Ascending aorta (tissue), 2 donors: ENCODE data around the gene MFRP. TPM values are rescaled to one million over a fixed set of nuclear protein-coding genes. Genes with fewer than 3 reads are reported as not detected.

Experiments used
- DNase-seq, 2 donors: peaks; one replicate each; pipeline ENCODE4 v3.0.0-alpha.2; 2019; ENCODE audit warnings: low spot score in 2 of 2
- H3K27ac ChIP-seq, 2 donors: fragments of 200-600 bp; sonication (generic); one replicate each; pipeline ENCODE4 v1.5.1; 2016 to 2017; ENCODE audit warnings: mild to moderate bottlenecking in 1 of 2
- H3K27me3 ChIP-seq: fragments of 200-600 bp; sonication (generic); one replicate; pipeline ENCODE4 v1.5.1; 2017
- H3K36me3 ChIP-seq, 2 donors: fragments of 200-600 bp; sonication (generic); one replicate each; pipeline ENCODE4 v1.5.1; 2016
- H3K4me1 ChIP-seq, 2 donors: fragments of 200-600 bp; sonication (generic); one replicate each; pipeline ENCODE4 v1.5.1; 2016 to 2017; ENCODE audit warnings: mild to moderate bottlenecking in 1 of 2
- H3K4me3 ChIP-seq, 2 donors: fragments of 200-600 bp; sonication (generic); one replicate each; pipeline ENCODE4 v1.5.1; 2016 to 2017; ENCODE audit warnings: mild to moderate bottlenecking in 1 of 2
- H3K9me3 ChIP-seq, 2 donors: fragments of 200-600 bp; sonication (generic); one replicate each; pipeline ENCODE4 v1.5.1; 2016
- intact Hi-C: fragments of 100-400 bp; cut with DNase I; formaldehyde crosslinking; loops from one replicate; pipeline ENCODE4 v1.15.1; 2023
- total RNA-seq: library from RNA; depleted of rRNA; stranded (reverse); fragments of >200 nt; gene quantifications from one replicate; pipeline ENCODE4 v1.1.0, GENCODE V29; 2016
- TF ChIP-seq, protein P1 (sequence below), 3 experiments: fragments of 200-600 bp in 2 of 3; fragments of 450-650 bp in 1 of 3; sonication (generic) in 2 of 3; IDR thresholded peaks; one replicate each; pipeline ENCODE4 v1.5.1; 2016 to 2019; ENCODE audit warnings: antibody characterized with exemption in 3 of 3, mild to moderate bottlenecking in 1 of 3, moderate library complexity in 1 of 3

The MFRP gene
- total RNA-seq, 1 donor from 2014 or later = not detected

DNA sequence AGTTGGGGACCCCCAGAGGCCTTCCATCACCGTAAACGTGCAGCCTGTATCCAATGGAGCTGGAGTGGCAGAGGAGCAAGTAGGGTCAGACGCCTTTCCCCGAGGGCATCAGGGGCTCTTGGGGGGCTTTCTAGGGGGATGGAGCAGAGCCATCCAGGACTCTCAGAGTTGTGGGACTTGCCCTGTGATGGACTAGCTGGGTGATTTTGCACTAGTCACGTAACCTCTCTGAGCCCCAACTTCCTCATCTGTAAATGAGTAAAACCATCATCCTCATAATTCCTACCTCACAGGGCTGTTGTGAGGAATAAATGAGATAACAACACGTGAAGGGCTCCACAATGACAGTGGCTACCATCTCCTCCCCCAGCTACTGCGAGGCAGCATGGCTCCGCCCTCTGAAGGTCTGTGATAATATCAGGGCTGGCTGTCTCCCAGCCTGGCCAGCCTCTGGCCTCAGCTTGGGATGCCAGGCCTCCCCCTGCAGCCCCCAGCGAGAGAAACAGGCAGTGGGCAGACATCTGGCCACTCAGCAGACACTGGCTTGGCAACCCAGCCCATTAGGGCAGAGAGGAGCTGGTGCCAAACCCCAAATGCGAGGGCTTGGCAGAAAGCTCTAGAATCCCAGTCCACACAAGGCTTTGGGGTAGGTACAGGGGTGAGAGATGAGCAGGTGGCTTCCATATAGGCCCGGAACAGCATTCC lies 28.3 kb upstream of the MFRP start:
- TF ChIP-seq, protein P1, sequence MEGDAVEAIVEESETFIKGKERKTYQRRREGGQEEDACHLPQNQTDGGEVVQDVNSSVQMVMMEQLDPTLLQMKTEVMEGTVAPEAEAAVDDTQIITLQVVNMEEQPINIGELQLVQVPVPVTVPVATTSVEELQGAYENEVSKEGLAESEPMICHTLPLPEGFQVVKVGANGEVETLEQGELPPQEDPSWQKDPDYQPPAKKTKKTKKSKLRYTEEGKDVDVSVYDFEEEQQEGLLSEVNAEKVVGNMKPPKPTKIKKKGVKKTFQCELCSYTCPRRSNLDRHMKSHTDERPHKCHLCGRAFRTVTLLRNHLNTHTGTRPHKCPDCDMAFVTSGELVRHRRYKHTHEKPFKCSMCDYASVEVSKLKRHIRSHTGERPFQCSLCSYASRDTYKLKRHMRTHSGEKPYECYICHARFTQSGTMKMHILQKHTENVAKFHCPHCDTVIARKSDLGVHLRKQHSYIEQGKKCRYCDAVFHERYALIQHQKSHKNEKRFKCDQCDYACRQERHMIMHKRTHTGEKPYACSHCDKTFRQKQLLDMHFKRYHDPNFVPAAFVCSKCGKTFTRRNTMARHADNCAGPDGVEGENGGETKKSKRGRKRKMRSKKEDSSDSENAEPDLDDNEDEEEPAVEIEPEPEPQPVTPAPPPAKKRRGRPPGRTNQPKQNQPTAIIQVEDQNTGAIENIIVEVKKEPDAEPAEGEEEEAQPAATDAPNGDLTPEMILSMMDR (IDR thresholded peaks at IDR 0.05) = no peak
- Histone ChIP-seq H3K4me3 (no peak overlapping the region), H3K4me1 (peaks cover 5 to 15% of the 10 kb centered on the region in 2 donors), H3K27me3 (no peaks in the 10 kb centered on the region), H3K9me3 (no peaks in the 10 kb centered on the region), H3K36me3 (no peaks in the 10 kb centered on the region), H3K27ac (peak overlapping the region in 1 of 2 donors; percentile 62)
- intact Hi-C loops = loop anchor here (1.0 kb wide), 1 partner anchor 18 kb away; no protein-coding TSS in a partner anchor
- DNase-seq = peak in 1 of 2 donors; percentile 54

DNA sequence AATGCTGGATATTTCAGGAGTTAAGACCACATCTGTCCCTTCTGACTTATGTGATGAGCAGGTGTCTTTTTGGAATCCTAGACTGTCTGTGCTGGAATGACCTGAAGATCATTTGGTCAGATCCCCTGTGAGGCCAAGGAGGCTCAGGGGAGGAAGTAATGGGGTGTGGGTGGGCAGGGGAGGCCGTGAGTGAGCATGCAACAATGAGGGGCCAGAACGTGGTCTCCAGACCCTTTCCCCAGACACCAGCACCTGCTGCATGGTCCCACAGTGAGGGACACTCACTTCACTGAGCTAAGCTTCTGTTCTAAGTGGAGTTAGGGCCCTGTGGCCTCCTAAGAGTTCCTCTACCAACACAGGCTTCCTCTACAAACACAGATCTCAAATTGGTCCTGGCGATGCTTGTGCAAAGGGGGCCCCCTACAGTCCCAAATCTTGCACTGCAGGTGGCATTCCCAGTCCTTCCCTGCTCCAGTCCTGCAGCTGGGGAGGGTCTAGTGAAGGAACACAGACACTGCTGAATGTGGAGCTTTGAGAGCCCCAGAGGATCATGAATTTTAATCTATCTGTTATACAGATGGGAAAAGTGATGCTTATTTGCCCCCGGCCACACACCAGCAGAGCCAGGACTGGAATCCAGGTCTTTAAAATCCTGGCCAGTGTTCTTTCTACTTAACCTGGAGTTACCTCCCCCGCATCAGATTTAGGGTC lies 27.6 kb upstream of the MFRP start:
- Histone ChIP-seq H3K4me1 (peaks cover 5 to 15% of the 10 kb centered on the region in 2 donors), H3K27ac (no peak overlapping the region), H3K9me3 (no peaks in the 10 kb centered on the region), H3K4me3 (no peak overlapping the region), H3K27me3 (no peaks in the 10 kb centered on the region), H3K36me3 (no peaks in the 10 kb centered on the region)
- peak in 1 of 2 donors; percentile 89 for DNase-seq
- intact Hi-C loops = loop anchor here (1.0 kb wide), 1 partner anchor 18 kb away; no protein-coding TSS in a partner anchor
- TF ChIP-seq, protein P1 (IDR thresholded peaks at IDR 0.05) = peak; percentile 82 to 85 (median 84)

DNA sequence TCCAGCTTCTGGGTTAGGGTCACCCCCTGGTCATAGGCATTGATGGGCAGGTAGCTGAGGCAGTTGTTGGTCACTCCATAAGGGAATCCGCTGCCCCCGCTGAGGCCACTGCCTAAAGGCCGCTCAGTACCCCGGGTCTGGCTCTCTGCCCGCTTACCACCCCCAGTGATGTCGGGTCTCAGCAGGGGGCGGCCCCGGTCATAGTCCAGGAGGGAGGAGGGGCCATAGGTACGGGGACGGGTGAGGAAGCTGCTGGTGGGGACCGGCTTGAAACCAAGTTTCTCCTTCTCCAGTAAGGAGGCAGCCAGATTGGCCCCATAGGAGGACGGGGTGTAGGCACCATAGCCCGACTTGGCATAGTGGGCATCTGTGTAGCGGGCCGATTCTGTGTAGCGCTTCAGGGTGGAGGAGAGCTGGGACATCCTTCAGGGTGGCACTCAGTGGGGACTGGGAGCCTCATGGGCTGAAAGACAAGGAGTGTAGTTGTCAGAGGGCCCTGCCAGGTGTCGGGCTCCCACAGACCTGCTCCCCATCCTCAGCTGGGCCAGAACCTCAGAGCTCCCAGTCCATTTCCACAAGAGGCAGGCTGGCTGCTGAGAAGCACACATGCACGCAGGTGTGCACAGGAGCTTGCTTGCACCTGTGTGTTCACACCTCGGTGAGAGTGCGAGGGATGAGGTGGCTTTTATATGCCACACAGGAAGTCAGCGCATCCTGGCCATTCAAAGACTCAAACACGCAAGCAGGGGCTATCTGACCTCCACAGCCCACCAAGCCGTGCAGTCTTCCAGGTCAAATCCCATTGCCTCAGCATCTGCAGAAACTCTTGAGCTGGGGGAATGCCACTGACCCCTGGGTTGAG lies 26.8 kb upstream of the MFRP start:
- Histone ChIP-seq H3K27me3 (no peaks in the 10 kb centered on the region), H3K36me3 (no peaks in the 10 kb centered on the region), H3K4me1 (peaks cover 5 to 15% of the 10 kb centered on the region in 2 donors), H3K4me3 (no peak overlapping the region), H3K9me3 (no peaks in the 10 kb centered on the region), H3K27ac (no peak overlapping the region)
- TF ChIP-seq, protein P1 (IDR thresholded peaks at IDR 0.05) = no peak
- intact Hi-C loops = no loop called here
- peak in 1 of 2 donors; percentile 43 for DNase-seq

DNA sequence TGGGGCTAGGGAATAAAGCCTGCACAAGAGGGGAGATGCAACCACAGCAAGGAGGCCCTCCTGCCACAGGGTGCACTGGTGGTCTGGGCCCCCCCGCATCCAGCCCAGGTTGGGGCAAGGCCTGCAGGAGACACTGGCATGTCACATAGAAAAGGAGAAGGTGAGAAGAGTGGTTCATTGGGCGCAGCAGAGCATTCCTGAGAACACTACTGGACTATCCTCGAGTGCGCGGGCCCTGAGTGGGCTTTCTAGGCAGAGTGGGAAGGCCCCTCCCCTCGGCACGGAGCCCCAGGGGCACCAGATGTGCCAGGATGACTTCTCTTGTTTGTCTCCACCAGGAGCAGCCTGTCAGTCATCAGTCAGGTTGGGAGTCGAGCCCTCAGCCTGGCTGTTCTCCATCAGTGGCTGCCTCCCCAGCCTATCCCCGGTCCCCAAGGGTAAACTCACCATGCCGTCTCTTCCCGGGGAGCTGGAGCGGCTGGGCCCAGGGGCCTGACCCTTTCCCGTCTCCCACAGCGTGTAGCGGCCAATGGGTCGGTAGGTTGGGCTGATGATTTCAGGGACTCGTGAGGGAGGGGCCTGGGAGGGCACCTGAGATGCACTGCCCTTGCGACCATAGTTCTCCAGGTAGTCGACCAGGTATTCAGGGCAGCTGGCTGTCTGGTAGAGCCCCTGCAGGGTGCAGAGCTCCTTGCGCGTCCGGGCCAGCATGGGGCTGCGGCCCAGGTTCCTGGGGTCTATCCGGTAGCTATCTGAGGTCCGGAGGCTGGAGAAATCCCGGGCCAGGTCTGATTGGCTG lies 26.0 kb upstream of the MFRP start:
- H3K36me3 ChIP-seq = no peaks in the 10 kb centered on the region
- H3K4me3 ChIP-seq = no peak overlapping the region
- no peak overlapping the region for H3K27ac ChIP-seq
- TF ChIP-seq, protein P1 (IDR thresholded peaks at IDR 0.05) = no peak
- peak in 1 of 2 donors; percentile 61 for DNase-seq
- H3K9me3 ChIP-seq = no peaks in the 10 kb centered on the region
- H3K27me3 ChIP-seq = no peaks in the 10 kb centered on the region
- peaks cover 5 to 15% of the 10 kb centered on the region in 2 donors for H3K4me1 ChIP-seq
- intact Hi-C loops = no loop called here

DNA sequence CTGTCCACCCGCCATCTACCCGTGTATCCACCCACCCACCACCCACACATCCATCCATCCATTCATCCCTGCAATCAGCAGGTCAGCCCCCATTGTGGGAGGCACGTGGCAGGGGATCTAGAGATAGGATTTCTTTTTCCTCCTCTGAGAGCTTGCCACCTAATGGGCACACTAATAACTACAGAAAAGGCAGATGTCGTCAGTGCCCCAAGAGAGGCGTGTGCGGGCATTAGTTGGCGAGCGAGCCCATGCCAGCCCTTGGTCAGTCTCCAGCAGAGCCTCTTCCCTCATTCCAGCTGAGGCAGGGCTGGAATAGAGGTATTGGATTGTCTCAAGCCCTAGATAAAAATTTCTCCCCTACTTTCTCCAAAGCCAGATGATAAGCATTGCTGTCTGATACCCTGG lies 25.3 kb upstream of the MFRP start:
- H3K27me3 ChIP-seq = no peaks in the 10 kb centered on the region
- peaks cover 5 to 15% of the 10 kb centered on the region in 2 donors for H3K4me1 ChIP-seq
- H3K27ac ChIP-seq = no peak overlapping the region
- no peaks in the 10 kb centered on the region for H3K36me3 ChIP-seq
- H3K9me3 ChIP-seq = no peaks in the 10 kb centered on the region
- no peak overlapping the region for H3K4me3 ChIP-seq
- peak in 1 of 2 donors; percentile 58 for DNase-seq
- intact Hi-C loops = no loop called here
- TF ChIP-seq, protein P1 (IDR thresholded peaks at IDR 0.05) = no peak
